Caco-2 (cell line): ENCODE results near the gene CNTNAP5. TPM values are rescaled to one million over a fixed set of nuclear protein-coding genes. Genes with fewer than 3 reads are reported as not detected.

Experiments used
- BruUV-seq: library from RNA; stranded (reverse); fragments of 400-500 nt; replicated peaks from 2 replicates; lab custom pipeline; 2021; lab: Mats Ljungman, UMichigan
- CTCF ChIA-PET: fragments of 300-600 bp; sonication (Branson Sonifier 250); formaldehyde crosslinking; loops from one replicate; lab custom pipeline; 2022; ENCODE audit warnings: antibody characterized with exemption; lab: Charles Lee
- POLR2A ChIA-PET: fragments of 300-600 bp; sonication (Branson Sonifier 250); formaldehyde crosslinking; loops from one replicate; lab custom pipeline; 2022; ENCODE audit warnings: antibody characterized with exemption; lab: Charles Lee
- DNase-seq, 2 experiments: peaks; one replicate each; pipeline versions ENCODE4 v3.0.0 to v3.0.0-alpha.2; 2020 to 2022
- H3K27me3 ChIP-seq: replicated peaks from 2 replicates; pipeline ENCODE4 v1.6.0; 2011; ENCODE audit warnings: low read length; ENCODE audit not compliant: control insufficient read depth, insufficient read depth
- H3K36me3 ChIP-seq: 2 replicates; pipeline ENCODE4 v1.5.1; 2011; ENCODE audit warnings: low read length; ENCODE audit not compliant: control insufficient read depth, insufficient read depth
- H3K4me1 ChIP-seq: fragments of 250-450 bp; sonication (Bioruptor Pico); 2 replicates; pipeline ENCODE4 v1.5.1; 2020; ENCODE audit warnings: mild to moderate bottlenecking
- H3K4me3 ChIP-seq: 2 replicates; pipeline ENCODE4 v1.5.1; 2011; ENCODE audit warnings: low read depth, mild to moderate bottlenecking, control low read depth, low read length
- H3K9me3 ChIP-seq: fragments of 250-450 bp; sonication (Bioruptor Pico); 2 replicates; pipeline ENCODE4 v1.5.1; 2020; ENCODE audit warnings: mild to moderate bottlenecking, moderate library complexity
- H3K27ac Mint-ChIP-seq: one replicate; pipeline ENCODE4 v1.8.0; 2022; ENCODE audit warnings: mixed read lengths; ENCODE audit not compliant: unreplicated experiment
- H3K27me3 Mint-ChIP-seq: one replicate; pipeline ENCODE4 v1.8.0; 2022; ENCODE audit warnings: mixed read lengths; ENCODE audit not compliant: insufficient read depth, unreplicated experiment
- H3K36me3 Mint-ChIP-seq: one replicate; pipeline ENCODE4 v1.8.0; 2022; ENCODE audit warnings: mild to moderate bottlenecking, mixed read lengths; ENCODE audit not compliant: insufficient read depth, unreplicated experiment
- H3K4me1 Mint-ChIP-seq: one replicate; pipeline ENCODE4 v1.8.0; 2022; ENCODE audit warnings: low read depth, mixed read lengths; ENCODE audit not compliant: unreplicated experiment
- H3K4me3 Mint-ChIP-seq: one replicate; pipeline ENCODE4 v1.8.0; 2022; ENCODE audit warnings: mild to moderate bottlenecking, moderate library complexity, mixed read lengths; ENCODE audit not compliant: unreplicated experiment
- H3K9me3 Mint-ChIP-seq: one replicate; pipeline ENCODE4 v1.8.0; 2022; ENCODE audit warnings: mixed read lengths; ENCODE audit not compliant: unreplicated experiment
- CTCF ChIP-seq, 2 experiments: fragments of 200-600 bp in 1 of 2; IDR thresholded peaks; 1 replicate in 1 of 2; 2 replicates in 1 of 2; pipeline versions ENCODE4 v1.5.1 to v1.8.0; 2011 to 2022; ENCODE audit warnings: antibody characterized with exemption in 1 of 2, control low read depth in 1 of 2, inconsistent platforms in 1 of 2, low read depth in 1 of 2, low read length in 1 of 2, mild to moderate bottlenecking in 1 of 2, moderate library complexity in 1 of 2; ENCODE audit not compliant: insufficient read depth in 1 of 2, severe bottlenecking in 1 of 2, unreplicated experiment in 1 of 2
- intact Hi-C: fragments of 100-400 bp; cut with micrococcal nuclease; formaldehyde crosslinking; loops from one replicate; pipeline ENCODE4 v1.10.0; 2022; ENCODE audit not compliant: unreplicated experiment
- total RNA-seq: library from RNA; stranded (reverse); gene quantifications from 2 replicates; pipeline ENCODE4 v1.2.3, GENCODE V29; 2022

CNTNAP5 gene
- total RNA-seq, 1 experiment from 2014 or later, result 0.14 TPM

- no peaks in the 10 kb centered on the region for H3K4me1 Mint-ChIP-seq
- H3K9me3 Mint-ChIP-seq, result no peaks in the 10 kb centered on the region
- H3K36me3 ChIP-seq, result no peaks in the 10 kb centered on the region
- no peak for TF ChIP-seq CTCF (IDR thresholded peaks at IDR 0.05; ENCODE audit: insufficient read depth in 1 of 2, low read depth in 1 of 2, low read length in 1 of 2, severe bottlenecking in 1 of 2, unreplicated experiment in 1 of 2)
- H3K4me3 Mint-ChIP-seq, result no peak overlapping the region
- H3K4me1 ChIP-seq, result no peaks in the 10 kb centered on the region
- no peak overlapping the region for H3K4me3 ChIP-seq
- BruUV-seq, result no TSS peak
- no peaks in the 10 kb centered on the region for H3K36me3 Mint-ChIP-seq
- ChIA-PET POLR2A (no interaction called here), CTCF (no interaction called here)
- H3K27ac Mint-ChIP-seq, result no peak overlapping the region
- intact Hi-C loops, result no loop called here
- DNase-seq, result no peak
- H3K27me3 Mint-ChIP-seq, result peaks cover 7% of the 10 kb centered on the region
- H3K9me3 ChIP-seq, result no peaks in the 10 kb centered on the region
- no peaks in the 10 kb centered on the region for H3K27me3 ChIP-seq
These were observed 276.8 kb downstream of the CNTNAP5 start for GRCh38 chr2:124301915-124302314.

- no TSS peak for BruUV-seq
- Mint-ChIP-seq H3K36me3 (no peaks in the 10 kb centered on the region), H3K27me3 (peaks cover 9% of the 10 kb centered on the region), H3K9me3 (no peaks in the 10 kb centered on the region), H3K4me3 (no peak overlapping the region), H3K27ac (no peak overlapping the region), H3K4me1 (no peaks in the 10 kb centered on the region)
- POLR2A ChIA-PET, result no interaction called here
- TF ChIP-seq CTCF (IDR thresholded peaks at IDR 0.05; ENCODE audit: insufficient read depth in 1 of 2, low read depth in 1 of 2, low read length in 1 of 2, severe bottlenecking in 1 of 2, unreplicated experiment in 1 of 2), result no peak
- intact Hi-C loops, result no loop called here
- Histone ChIP-seq H3K27me3 (no peaks in the 10 kb centered on the region), H3K4me1 (no peaks in the 10 kb centered on the region), H3K4me3 (no peak overlapping the region), H3K9me3 (no peaks in the 10 kb centered on the region), H3K36me3 (no peaks in the 10 kb centered on the region)
- CTCF ChIA-PET, result no interaction called here
- no peak for DNase-seq
These were observed 283.4 kb downstream of the CNTNAP5 start for GRCh38 chr2:124308319-124309062.

GRCh38 chr2:124309563-124310138 lies 284.6 kb downstream of the CNTNAP5 start:
- CTCF ChIA-PET, result no interaction called here
- no peaks in the 10 kb centered on the region for H3K36me3 Mint-ChIP-seq
- H3K4me3 Mint-ChIP-seq, result no peak overlapping the region
- Histone ChIP-seq H3K36me3 (no peaks in the 10 kb centered on the region), H3K4me3 (no peak overlapping the region), H3K27me3 (no peaks in the 10 kb centered on the region), H3K9me3 (no peaks in the 10 kb centered on the region), H3K4me1 (no peaks in the 10 kb centered on the region)
- H3K9me3 Mint-ChIP-seq, result no peaks in the 10 kb centered on the region
- no peak for DNase-seq
- TF ChIP-seq CTCF (IDR thresholded peaks at IDR 0.05; ENCODE audit: insufficient read depth in 1 of 2, low read depth in 1 of 2, low read length in 1 of 2, severe bottlenecking in 1 of 2, unreplicated experiment in 1 of 2), result no peak
- BruUV-seq, result no TSS peak
- no peaks in the 10 kb centered on the region for H3K4me1 Mint-ChIP-seq
- POLR2A ChIA-PET, result no interaction called here
- intact Hi-C loops, result no loop called here
- no peak overlapping the region for H3K27ac Mint-ChIP-seq
- H3K27me3 Mint-ChIP-seq, result peaks cover 9% of the 10 kb centered on the region
